ENCODE results near the gene ANKRD53.
"Not testable (repeated sequence)": the region's sequence is repeated elsewhere in the genome, so short reads cannot be mapped to it uniquely, and the experiment has no call there.

ANKRD53 gene

GRCh38 chr2:71018625-71019024 is 40.2 kb downstream of the ANKRD53 start:
- H3K4me3 ChIP-seq (ENCODE audit: control insufficient read depth, low read depth, low read length): no peak overlapping the region
- DNase-seq (ENCODE audit: low read depth): no peak
- TF ChIP-seq CTCF (IDR thresholded peaks at IDR 0.05; ENCODE audit: control insufficient read depth, insufficient read depth, low read depth, low read length, missing control alignments): no peak

- not testable (repeated sequence) for H3K4me3 ChIP-seq (ENCODE audit: control insufficient read depth, low read depth, low read length); DNase-seq (ENCODE audit: low read depth)
These were observed 41.6 kb downstream of the ANKRD53 start for GRCh38 chr2:71019989-71020388.

GRCh38 chr2:71021394-71021793 is 43.0 kb downstream of the ANKRD53 start:
- H3K4me3 ChIP-seq (ENCODE audit: control insufficient read depth, low read depth, low read length); DNase-seq (ENCODE audit: low read depth): not testable (repeated sequence)

- not testable (repeated sequence) for DNase-seq (ENCODE audit: low read depth); H3K4me3 ChIP-seq (ENCODE audit: control insufficient read depth, low read depth, low read length)
- TF ChIP-seq CTCF (IDR thresholded peaks at IDR 0.05; ENCODE audit: control insufficient read depth, insufficient read depth, low read depth, low read length, missing control alignments): peak; percentile 2
These were observed 45.3 kb downstream of the ANKRD53 start for GRCh38 chr2:71023553-71024243.

Measured in AG09309 (cell line).